Measurements from ENCODE around the gene SCO1.
"Not testable (repeated sequence)": the region's sequence is repeated elsewhere in the genome, so short reads cannot be mapped to it uniquely, and the experiment has no call there.

SCO1 gene

GRCh38 chr17:10698096-10698818, 924 bp upstream of the SCO1 start:
- H3K4me1 Mint-ChIP-seq (ENCODE audit: low read depth): peaks cover 71% of the 10 kb centered on the region
- H3K4me3 Mint-ChIP-seq: peak overlapping the region; percentile 97
- H3K36me3 Mint-ChIP-seq (ENCODE audit: low read depth): peaks cover 41% of the 10 kb centered on the region
- H3K9me3 Mint-ChIP-seq: no peaks in the 10 kb centered on the region
- H3K27me3 Mint-ChIP-seq: no peaks in the 10 kb centered on the region
- H3K27ac Mint-ChIP-seq: peak overlapping the region; percentile 95

GRCh38 chr17:10695875-10696407, 1.4 kb downstream of the SCO1 start:
- not testable (repeated sequence) for H3K9me3 Mint-ChIP-seq, H3K27me3 Mint-ChIP-seq
- peak overlapping the region; percentile 97 for H3K4me3 Mint-ChIP-seq
- peaks cover 59% of the 10 kb centered on the region for H3K36me3 Mint-ChIP-seq (ENCODE audit: low read depth)
- peaks cover 63% of the 10 kb centered on the region for H3K4me1 Mint-ChIP-seq (ENCODE audit: low read depth)
- H3K27ac Mint-ChIP-seq: peak overlapping the region; percentile 95

GRCh38 chr17:10687499-10687898, 9.8 kb downstream of the SCO1 start:
- Mint-ChIP-seq H3K4me3 (no peak overlapping the region), H3K9me3 (no peaks in the 10 kb centered on the region)

GRCh38 chr17:10683853-10684252, 13.5 kb downstream of the SCO1 start:
- Mint-ChIP-seq H3K27me3 (no peaks in the 10 kb centered on the region), H3K27ac (no peak overlapping the region), H3K9me3 (no peaks in the 10 kb centered on the region), H3K4me3 (no peak overlapping the region), H3K36me3 (ENCODE audit: low read depth) (peaks cover 85% of the 10 kb centered on the region), H3K4me1 (ENCODE audit: low read depth) (peaks cover 10% of the 10 kb centered on the region)

More at GRCh38 chr17:10687499-10687898, 9.8 kb downstream of the SCO1 start:
- peaks cover 84% of the 10 kb centered on the region for H3K36me3 Mint-ChIP-seq (ENCODE audit: low read depth)
- no peaks in the 10 kb centered on the region for H3K27me3 Mint-ChIP-seq
- no peak overlapping the region for H3K27ac Mint-ChIP-seq
- peaks cover 31% of the 10 kb centered on the region for H3K4me1 Mint-ChIP-seq (ENCODE audit: low read depth)

GRCh38 chr17:10681866-10682446, 15.4 kb downstream of the SCO1 start:
- Mint-ChIP-seq H3K27ac (no peak overlapping the region), H3K4me3 (no peak overlapping the region), H3K36me3 (ENCODE audit: low read depth) (peaks cover 88% of the 10 kb centered on the region), H3K4me1 (ENCODE audit: low read depth) (peaks cover 3% of the 10 kb centered on the region), H3K27me3 (no peaks in the 10 kb centered on the region), H3K9me3 (no peaks in the 10 kb centered on the region)

GRCh38 chr17:10674704-10675103, 22.6 kb downstream of the SCO1 start:
- H3K36me3 Mint-ChIP-seq (ENCODE audit: low read depth): peaks cover 56% of the 10 kb centered on the region
- no peaks in the 10 kb centered on the region for H3K9me3 Mint-ChIP-seq
- H3K4me3 Mint-ChIP-seq: no peak overlapping the region
- no peaks in the 10 kb centered on the region for H3K4me1 Mint-ChIP-seq (ENCODE audit: low read depth)
- H3K27ac Mint-ChIP-seq: no peak overlapping the region
- no peaks in the 10 kb centered on the region for H3K27me3 Mint-ChIP-seq

GRCh38 chr17:10673312-10673711, 24.0 kb downstream of the SCO1 start:
- H3K27me3 Mint-ChIP-seq: no peaks in the 10 kb centered on the region
- no peak overlapping the region for H3K27ac Mint-ChIP-seq
- peaks cover 43% of the 10 kb centered on the region for H3K36me3 Mint-ChIP-seq (ENCODE audit: low read depth)
- H3K4me1 Mint-ChIP-seq (ENCODE audit: low read depth): no peaks in the 10 kb centered on the region
- H3K9me3 Mint-ChIP-seq: no peaks in the 10 kb centered on the region
- H3K4me3 Mint-ChIP-seq: no peak overlapping the region

- Mint-ChIP-seq H3K27ac (peak overlapping the region; percentile 8), H3K27me3 (no peaks in the 10 kb centered on the region), H3K4me3 (no peak overlapping the region), H3K9me3 (no peaks in the 10 kb centered on the region), H3K36me3 (ENCODE audit: low read depth) (peaks cover 31% of the 10 kb centered on the region), H3K4me1 (ENCODE audit: low read depth) (no peaks in the 10 kb centered on the region)
Observed at GRCh38 chr17:10668775-10669174, 28.6 kb downstream of the SCO1 start.

GRCh38 chr17:10666906-10667305, 30.4 kb downstream of the SCO1 start:
- no peak overlapping the region for H3K27ac Mint-ChIP-seq
- no peak overlapping the region for H3K4me3 Mint-ChIP-seq

GRCh38 chr17:10664571-10664970, 32.8 kb downstream of the SCO1 start:
- H3K36me3 Mint-ChIP-seq (ENCODE audit: low read depth): peaks cover 21% of the 10 kb centered on the region
- H3K4me3 Mint-ChIP-seq: no peak overlapping the region
- no peaks in the 10 kb centered on the region for H3K4me1 Mint-ChIP-seq (ENCODE audit: low read depth)
- no peak overlapping the region for H3K27ac Mint-ChIP-seq
- H3K27me3 Mint-ChIP-seq: no peaks in the 10 kb centered on the region
- no peaks in the 10 kb centered on the region for H3K9me3 Mint-ChIP-seq

More at GRCh38 chr17:10666906-10667305, 30.4 kb downstream of the SCO1 start:
- Mint-ChIP-seq H3K4me1 (ENCODE audit: low read depth) (no peaks in the 10 kb centered on the region), H3K27me3 (no peaks in the 10 kb centered on the region), H3K36me3 (ENCODE audit: low read depth) (peaks cover 20% of the 10 kb centered on the region), H3K9me3 (no peaks in the 10 kb centered on the region)

GRCh38 chr17:10663231-10663630, 34.1 kb downstream of the SCO1 start:
- Mint-ChIP-seq H3K36me3 (ENCODE audit: low read depth) (peaks cover 26% of the 10 kb centered on the region), H3K4me1 (ENCODE audit: low read depth) (no peaks in the 10 kb centered on the region), H3K9me3 (no peaks in the 10 kb centered on the region), H3K27me3 (no peaks in the 10 kb centered on the region), H3K27ac (no peak overlapping the region), H3K4me3 (no peak overlapping the region)

GRCh38 chr17:10661437-10661836, 35.9 kb downstream of the SCO1 start:
- H3K27ac Mint-ChIP-seq: no peak overlapping the region
- no peak overlapping the region for H3K4me3 Mint-ChIP-seq
- no peaks in the 10 kb centered on the region for H3K27me3 Mint-ChIP-seq
- H3K36me3 Mint-ChIP-seq (ENCODE audit: low read depth): peaks cover 26% of the 10 kb centered on the region
- H3K9me3 Mint-ChIP-seq: no peaks in the 10 kb centered on the region
- no peaks in the 10 kb centered on the region for H3K4me1 Mint-ChIP-seq (ENCODE audit: low read depth)

- Mint-ChIP-seq H3K4me1 (ENCODE audit: low read depth) (peaks cover 14% of the 10 kb centered on the region), H3K27me3 (no peaks in the 10 kb centered on the region), H3K4me3 (no peak overlapping the region), H3K9me3 (no peaks in the 10 kb centered on the region), H3K27ac (no peak overlapping the region), H3K36me3 (ENCODE audit: low read depth) (peaks cover 14% of the 10 kb centered on the region)
Observed at GRCh38 chr17:10657879-10658278, 39.5 kb downstream of the SCO1 start.

- Mint-ChIP-seq H3K27me3 (no peaks in the 10 kb centered on the region), H3K36me3 (ENCODE audit: low read depth) (peaks cover 15% of the 10 kb centered on the region), H3K27ac (no peak within 1 kb of the TSS), H3K4me1 (ENCODE audit: low read depth) (peaks cover 17% of the 10 kb centered on the region), H3K4me3 (no peak within 1 kb of the TSS), H3K9me3 (no peaks in the 10 kb centered on the region)
Observed at GRCh38 chr17:10657148-10657547, 40.2 kb downstream of the SCO1 start, which contains the start of gene MYH3. TSS of gene MYH3 (minus strand) at chr17:10657309. CDS start at chr17:10655064, 2,245 bp downstream.

GRCh38 chr17:10653987-10654386, 43.3 kb downstream of the SCO1 start:
- Mint-ChIP-seq H3K36me3 (ENCODE audit: low read depth) (peaks cover 4% of the 10 kb centered on the region), H3K4me1 (ENCODE audit: low read depth) (peaks cover 17% of the 10 kb centered on the region), H3K9me3 (no peaks in the 10 kb centered on the region), H3K27ac (peak overlapping the region; percentile 38), H3K4me3 (no peak overlapping the region), H3K27me3 (no peaks in the 10 kb centered on the region)
